ENCODE data around the gene FAIM2. TPM values are rescaled to one million over a fixed set of nuclear protein-coding genes. Genes with fewer than 3 reads are reported as not detected.

FAIM2 gene
- total and polyA plus RNA-seq, 2 experiments from 2014 or later, result 0.61 to 2.0 TPM

GRCh38 chr12:49847161-49847560, 56.5 kb downstream of the FAIM2 start:
- H3K36me3 ChIP-seq (ENCODE audit: insufficient read depth), result no peaks in the 10 kb centered on the region
- no peaks in the 10 kb centered on the region for H3K27me3 ChIP-seq (ENCODE audit: insufficient read depth)
- peaks cover 11% of the 10 kb centered on the region for H3F3A ChIP-seq (replicated peaks; ENCODE audit: low read depth)
- no peaks in the 10 kb centered on the region for H3K79me2 ChIP-seq (replicated peaks; ENCODE audit: insufficient read depth)
- Mint-ChIP-seq H3K4me1 (peaks cover 7% of the 10 kb centered on the region; the same call in 2 of the 3 replicates), H3K27me3 (ENCODE audit: insufficient read depth, low read depth, poor library complexity) (peaks cover 10% of the 10 kb centered on the region), H3K9me3 (no peaks in the 10 kb centered on the region), H3K27ac (no peak overlapping the region), H3K36me3 (ENCODE audit: low read depth) (no peaks in the 10 kb centered on the region; the same call in 2 of the 3 replicates), H3K4me3 (no peak overlapping the region)
- H3K4me2 ChIP-seq, result no peak overlapping the region
- no peak overlapping the region for H3K4me3 ChIP-seq
- H3K27ac ChIP-seq (ENCODE audit: low read depth), result no peak overlapping the region
- TF ChIP-seq NANOG (IDR thresholded peaks at IDR 0.05; ENCODE audit: borderline replicate concordance), result no peak
- TF ChIP-seq ZNF331 (CRISPR knock-in tag; IDR thresholded peaks at IDR 0.05; ENCODE audit: low read depth), result no peak
- no peak for TF ChIP-seq ETS1 (IDR thresholded peaks at IDR 0.05)
- TF ChIP-seq CTCF (conservative IDR thresholded peaks at IDR 0.05; ENCODE audit: low read depth in 2 of 2), result no peak
- TF ChIP-seq ZNF114 (CRISPR knock-in tag; IDR thresholded peaks at IDR 0.05), result no peak
- TF ChIP-seq POLR2AphosphoS5 (IDR thresholded peaks at IDR 0.05; ENCODE audit: low read depth), result no peak
- no peak for TF ChIP-seq EZH2phosphoT487 (IDR thresholded peaks at IDR 0.05; ENCODE audit: unreplicated experiment)
- no peak for TF ChIP-seq EZH2 (IDR thresholded peaks at IDR 0.05; ENCODE audit: low read depth, unreplicated experiment)
- ATAC-seq, result no peak
- H4K20me1 ChIP-seq (replicated peaks; ENCODE audit: insufficient read depth), result no peaks in the 10 kb centered on the region
- no peak overlapping the region for H2AFZ ChIP-seq
- no peaks in the 10 kb centered on the region for H3K9me2 ChIP-seq (ENCODE audit: insufficient read depth)
- no peak for DNase-seq (ENCODE audit: low spot score)
- H3K4me1 ChIP-seq (ENCODE audit: insufficient read depth), result 0 out of 2 replicates have a peak, but pooled peaks cover 4% of the 10 kb centered on the region

GRCh38 chr12:49846032-49846431, 57.7 kb downstream of the FAIM2 start:
- peaks cover 9% of the 10 kb centered on the region; the same call in 1 of the 2 replicates for H3K4me1 ChIP-seq (ENCODE audit: insufficient read depth)
- H2AFZ ChIP-seq, result no peak overlapping the region
- no peak overlapping the region for H3K4me3 ChIP-seq
- peaks cover 14% of the 10 kb centered on the region for H3K4me1 Mint-ChIP-seq
- peaks cover 10% of the 10 kb centered on the region for H3K27me3 Mint-ChIP-seq (ENCODE audit: insufficient read depth, low read depth, poor library complexity)
- H3K36me3 Mint-ChIP-seq (ENCODE audit: low read depth), result no peaks in the 10 kb centered on the region; the same call in 2 of the 3 replicates
- no peaks in the 10 kb centered on the region for H3K27me3 ChIP-seq (ENCODE audit: insufficient read depth)
- no peak overlapping the region for H3K4me3 Mint-ChIP-seq
- H3K9me2 ChIP-seq (ENCODE audit: insufficient read depth), result no peaks in the 10 kb centered on the region
- no peaks in the 10 kb centered on the region for H3K9me3 Mint-ChIP-seq
- H4K20me1 ChIP-seq (replicated peaks; ENCODE audit: insufficient read depth), result no peaks in the 10 kb centered on the region
- DNase-seq (ENCODE audit: low spot score) (no peak), ATAC-seq (no peak)
- no peak overlapping the region for H3K27ac ChIP-seq (ENCODE audit: low read depth)
- no peaks in the 10 kb centered on the region for H3K79me2 ChIP-seq (replicated peaks; ENCODE audit: insufficient read depth)
- H3K36me3 ChIP-seq (ENCODE audit: insufficient read depth), result no peaks in the 10 kb centered on the region
- H3K4me2 ChIP-seq, result no peak overlapping the region
- no peak overlapping the region for H3K27ac Mint-ChIP-seq
- peaks cover 11% of the 10 kb centered on the region for H3F3A ChIP-seq (replicated peaks; ENCODE audit: low read depth)
- TF ChIP-seq JUNB (IDR thresholded peaks at IDR 0.05; ENCODE audit: unreplicated experiment) (no peak), ETS1 (IDR thresholded peaks at IDR 0.05) (no peak), EZH2phosphoT487 (IDR thresholded peaks at IDR 0.05; ENCODE audit: unreplicated experiment) (no peak), POLR2AphosphoS5 (IDR thresholded peaks at IDR 0.05; ENCODE audit: low read depth) (no peak), CREB1 (CRISPR knock-in tag; IDR thresholded peaks at IDR 0.05; ENCODE audit: low read depth) (no peak), REST (IDR thresholded peaks at IDR 0.05; ENCODE audit: unreplicated experiment) (no peak), ZNF114 (CRISPR knock-in tag; IDR thresholded peaks at IDR 0.05) (no peak), ZNF331 (CRISPR knock-in tag; IDR thresholded peaks at IDR 0.05; ENCODE audit: low read depth) (no peak), EZH2 (IDR thresholded peaks at IDR 0.05; ENCODE audit: low read depth, unreplicated experiment) (no peak), STAT1 (IDR thresholded peaks at IDR 0.05; ENCODE audit: unreplicated experiment) (no peak)

Data from GM23338 (cell line).